Mesendoderm (in vitro differentiated cells): ENCODE results near the gene TOR3A.
"Not testable (repeated sequence)": the region's sequence is repeated elsewhere in the genome, so short reads cannot be mapped to it uniquely, and the experiment has no call there.

ENCODE experiments used
- DNase-seq: peaks from one replicate; pipeline ENCODE4 v3.0.0; 2013
- H2AK5ac ChIP-seq: 2 replicates; pipeline ENCODE4 v1.6.1; 2013; ENCODE audit warnings: low read length, inconsistent platforms
- H2BK120ac ChIP-seq: 2 replicates; pipeline ENCODE4 v1.6.1; 2013; ENCODE audit warnings: low read depth, mild to moderate bottlenecking, low read length, moderate library complexity, mixed read lengths
- H2BK15ac ChIP-seq: replicated peaks from 2 replicates; pipeline ENCODE4 v1.6.1; 2013; ENCODE audit warnings: low read depth, mild to moderate bottlenecking, moderate library complexity
- H2BK5ac ChIP-seq: 2 replicates; pipeline ENCODE4 v1.6.1; 2013; ENCODE audit warnings: low read length, inconsistent platforms
- H3K18ac ChIP-seq: 2 replicates; pipeline ENCODE4 v1.6.1; 2013; ENCODE audit warnings: mild to moderate bottlenecking, low read length, mixed read lengths
- H3K23ac ChIP-seq: one replicate; pipeline ENCODE4 v1.6.1; 2013; ENCODE audit warnings: low read length
- H3K27ac ChIP-seq: 2 replicates; pipeline ENCODE4 v1.5.1; 2013; ENCODE audit warnings: low read depth, mild to moderate bottlenecking, inconsistent platforms, low read length, moderate library complexity
- H3K27me3 ChIP-seq: 2 replicates; pipeline ENCODE4 v1.6.1; 2013; ENCODE audit warnings: low read length, control low read depth, mild to moderate bottlenecking, inconsistent platforms; ENCODE audit not compliant: insufficient read depth, poor library complexity
- H3K36me3 ChIP-seq: 2 replicates; pipeline ENCODE4 v1.6.1; 2013; ENCODE audit warnings: low read length, inconsistent platforms; ENCODE audit not compliant: control insufficient read depth, insufficient read depth
- H3K4ac ChIP-seq: one replicate; pipeline ENCODE4 v1.6.1; 2013; ENCODE audit warnings: low read depth, mild to moderate bottlenecking, low read length, moderate library complexity
- H3K4me1 ChIP-seq: 2 replicates; pipeline ENCODE4 v1.6.1; 2013; ENCODE audit warnings: low read depth, low read length, inconsistent platforms; ENCODE audit not compliant: control insufficient read depth
- H3K4me2 ChIP-seq: 2 replicates; pipeline ENCODE4 v1.6.1; 2013; ENCODE audit warnings: low read length
- H3K4me3 ChIP-seq: 2 replicates; pipeline ENCODE4 v1.5.1; 2013; ENCODE audit warnings: mild to moderate bottlenecking, low read length
- H3K56ac ChIP-seq: one replicate; pipeline ENCODE4 v1.6.1; 2013; ENCODE audit warnings: low read length
- H3K79me1 ChIP-seq: 2 replicates; pipeline ENCODE4 v1.6.1; 2013; ENCODE audit warnings: low read length, inconsistent platforms
- H3K79me2 ChIP-seq: 2 replicates; pipeline ENCODE4 v1.6.1; 2013; ENCODE audit warnings: mild to moderate bottlenecking, low read length; ENCODE audit not compliant: control insufficient read depth, insufficient read depth
- H3K9ac ChIP-seq: 2 replicates; pipeline ENCODE4 v1.6.1; 2013; ENCODE audit warnings: low read length, inconsistent platforms
- H4K5ac ChIP-seq: one replicate; pipeline ENCODE4 v1.6.1; 2013; ENCODE audit warnings: low read length
- H4K8ac ChIP-seq: one replicate; pipeline ENCODE4 v1.6.1; 2013; ENCODE audit warnings: low read depth, mild to moderate bottlenecking, control low read depth, low read length, moderate library complexity
- WGBS: extraction: QIAGEN DNeasy Blood & Tissue Kit; methylation state at CpG from one replicate; pipeline ENCODE4 v1.1.7; 2013; ENCODE audit warnings: low lambda C conversion rate, missing lambda C conversion rate; ENCODE audit not compliant: insufficient coverage; ENCODE audit errors: extremely low coverage; 5-methylcytosine and 5-hydroxymethylcytosine counted together

TOR3A gene

GRCh38 chr1:179129702-179130473 lies 48.0 kb downstream of the TOR3A start:
- Histone ChIP-seq H2AK5ac (no peak overlapping the region), H3K79me1 (no peaks in the 10 kb centered on the region), H3K9ac (no peak overlapping the region), H2BK15ac (no peak overlapping the region), H4K8ac (no peak overlapping the region), H4K5ac (no peak overlapping the region), H3K4me2 (no peak overlapping the region), H3K4me1 (no peaks in the 10 kb centered on the region), H3K27me3 (no peaks in the 10 kb centered on the region), H2BK5ac (no peak overlapping the region), H3K23ac (no peak overlapping the region), H3K79me2 (no peaks in the 10 kb centered on the region), H3K27ac (no peak overlapping the region), H3K4ac (no peak overlapping the region), H3K4me3 (no peak overlapping the region), H3K56ac (no peak overlapping the region), H3K18ac (no peak overlapping the region), H3K36me3 (no peaks in the 10 kb centered on the region), H2BK120ac (no peak overlapping the region)
- no peak for DNase-seq
- WGBS: no CpG with 5 or more reads among the region's 10 CpGs

- H3K56ac ChIP-seq, H3K36me3 ChIP-seq, H2BK120ac ChIP-seq, H3K27me3 ChIP-seq, H3K79me1 ChIP-seq, H3K79me2 ChIP-seq, H3K4me2 ChIP-seq, H3K4ac ChIP-seq, H3K23ac ChIP-seq, H2BK15ac ChIP-seq, H3K4me3 ChIP-seq, H3K9ac ChIP-seq, H2BK5ac ChIP-seq, H3K18ac ChIP-seq, H3K27ac ChIP-seq, H4K5ac ChIP-seq, H2AK5ac ChIP-seq, H4K8ac ChIP-seq, DNase-seq, H3K4me1 ChIP-seq: not testable (repeated sequence)
- WGBS: no CpG with 5 or more reads among the region's 27 CpGs
Measured at GRCh38 chr1:179135168-179135567, 53.3 kb downstream of the TOR3A start.

GRCh38 chr1:179135707-179136106 lies 53.8 kb downstream of the TOR3A start:
- H4K8ac ChIP-seq, H3K4me3 ChIP-seq, H2BK5ac ChIP-seq, H3K18ac ChIP-seq, H3K27me3 ChIP-seq, H3K56ac ChIP-seq, H3K23ac ChIP-seq, DNase-seq, H2BK120ac ChIP-seq, H4K5ac ChIP-seq, H3K79me1 ChIP-seq, H3K4me1 ChIP-seq, H3K4me2 ChIP-seq, H3K27ac ChIP-seq, H3K79me2 ChIP-seq, H2BK15ac ChIP-seq, H3K9ac ChIP-seq, H2AK5ac ChIP-seq, H3K4ac ChIP-seq, H3K36me3 ChIP-seq: not testable (repeated sequence)
- WGBS: no CpG with 5 or more reads among the region's 28 CpGs

GRCh38 chr1:179137617-179138255 lies 55.9 kb downstream of the TOR3A start:
- Histone ChIP-seq H3K4me2 (no peak overlapping the region), H3K18ac (no peak overlapping the region), H2AK5ac (no peak overlapping the region), H3K79me1 (peaks cover 7% of the 10 kb centered on the region), H3K4ac (no peak overlapping the region), H2BK5ac (no peak overlapping the region), H4K8ac (no peak overlapping the region), H3K9ac (no peak overlapping the region), H4K5ac (no peak overlapping the region), H2BK15ac (no peak overlapping the region), H3K4me3 (no peak overlapping the region), H3K56ac (no peak overlapping the region), H2BK120ac (no peak overlapping the region), H3K27me3 (no peaks in the 10 kb centered on the region), H3K23ac (no peak overlapping the region), H3K36me3 (no peaks in the 10 kb centered on the region), H3K4me1 (no peaks in the 10 kb centered on the region), H3K79me2 (peaks cover 2% of the 10 kb centered on the region), H3K27ac (no peak overlapping the region)
- no peak for DNase-seq
- WGBS: no CpG with 5 or more reads among the region's 5 CpGs

GRCh38 chr1:179138755-179139154 lies 56.9 kb downstream of the TOR3A start:
- not testable (repeated sequence) for H4K5ac ChIP-seq, H3K23ac ChIP-seq, H3K27ac ChIP-seq, H4K8ac ChIP-seq, DNase-seq, H3K4me1 ChIP-seq, H3K36me3 ChIP-seq, H3K79me2 ChIP-seq, H2BK15ac ChIP-seq, H3K4ac ChIP-seq, H3K4me2 ChIP-seq, H2AK5ac ChIP-seq, H2BK120ac ChIP-seq, H3K4me3 ChIP-seq, H3K79me1 ChIP-seq, H3K56ac ChIP-seq, H2BK5ac ChIP-seq, H3K18ac ChIP-seq, H3K27me3 ChIP-seq, H3K9ac ChIP-seq
- no CpG with 5 or more reads among the region's 21 CpGs for WGBS
